GM10248 (cell line): Measurements from ENCODE around the gene SHFL.

Experiments used
- CTCF ChIA-PET: fragments of 300-600 bp; sonication (Branson Sonifier 250); formaldehyde crosslinking; extraction: SDS; loops from one replicate; lab custom pipeline; 2021; ENCODE audit warnings: antibody characterized with exemption; lab: Yijun Ruan, JAX
- POLR2A ChIA-PET: fragments of 350-650 bp; sonication (Branson Sonifier 250); formaldehyde crosslinking; extraction: SDS; loops from one replicate; lab custom pipeline; 2020; ENCODE audit warnings: antibody characterized with exemption; lab: Yijun Ruan, JAX
- DNase-seq: peaks from one replicate; pipeline ENCODE4 v3.0.0; 2012; ENCODE audit errors: extremely low spot score
- TF ChIP-seq, protein P1 (sequence below): IDR thresholded peaks from 2 replicates; pipeline ENCODE4 v1.5.1; 2012; ENCODE audit warnings: mild to moderate bottlenecking, low read depth; ENCODE audit errors: extremely low read depth, missing control alignments, control extremely low read depth

Gene SHFL

DNA sequence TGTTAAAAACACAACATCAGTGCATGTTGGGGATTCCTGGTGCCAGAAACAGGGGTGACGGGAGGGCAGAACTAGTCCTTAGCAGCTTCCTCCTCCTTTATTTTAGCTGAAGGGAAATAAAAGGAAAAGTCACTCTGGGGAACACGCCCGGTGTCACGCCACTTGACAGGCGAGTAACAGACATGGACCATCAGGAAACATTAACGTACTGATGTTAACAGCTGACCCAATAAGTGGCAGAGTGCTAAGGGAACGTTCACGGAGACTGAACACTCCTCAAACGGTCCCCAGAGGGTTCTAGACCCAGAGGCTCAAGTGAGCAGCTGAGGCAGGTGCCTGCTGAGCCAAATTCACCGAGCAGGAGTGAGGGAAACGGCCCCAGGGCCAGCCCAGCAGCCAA, 47.5 kb downstream of the SHFL start:
- POLR2A ChIA-PET = no interaction called here

DNA sequence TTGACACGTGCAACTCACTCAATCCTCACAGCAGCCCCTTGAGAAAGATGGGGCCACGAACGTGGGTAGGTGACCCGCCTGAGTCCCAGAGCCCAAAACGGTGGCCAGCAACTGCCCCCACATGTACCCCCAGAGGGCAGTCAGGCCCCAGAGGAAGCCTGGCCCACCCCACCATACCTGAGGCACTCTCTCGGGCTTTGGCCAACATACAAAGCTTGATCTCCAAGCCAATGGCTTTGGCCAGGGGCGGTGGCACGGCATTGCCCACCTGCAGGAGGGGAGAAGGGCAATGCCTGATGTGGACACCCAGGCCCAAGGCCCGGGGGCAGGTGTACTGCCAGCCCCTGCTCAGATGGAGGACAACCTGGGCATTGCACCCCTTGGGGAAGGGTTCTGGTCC, 47.9 kb downstream of the SHFL start:
- ChIA-PET POLR2A (no interaction called here), CTCF (interaction anchor here (1.0 to 3.1 kb wide), 3 partner anchors 9 to 117 kb away, joined by 3 to 13 read pairs (median 4); no protein-coding TSS in a partner anchor)
- DNase-seq = no peak
- TF ChIP-seq, protein P1, sequence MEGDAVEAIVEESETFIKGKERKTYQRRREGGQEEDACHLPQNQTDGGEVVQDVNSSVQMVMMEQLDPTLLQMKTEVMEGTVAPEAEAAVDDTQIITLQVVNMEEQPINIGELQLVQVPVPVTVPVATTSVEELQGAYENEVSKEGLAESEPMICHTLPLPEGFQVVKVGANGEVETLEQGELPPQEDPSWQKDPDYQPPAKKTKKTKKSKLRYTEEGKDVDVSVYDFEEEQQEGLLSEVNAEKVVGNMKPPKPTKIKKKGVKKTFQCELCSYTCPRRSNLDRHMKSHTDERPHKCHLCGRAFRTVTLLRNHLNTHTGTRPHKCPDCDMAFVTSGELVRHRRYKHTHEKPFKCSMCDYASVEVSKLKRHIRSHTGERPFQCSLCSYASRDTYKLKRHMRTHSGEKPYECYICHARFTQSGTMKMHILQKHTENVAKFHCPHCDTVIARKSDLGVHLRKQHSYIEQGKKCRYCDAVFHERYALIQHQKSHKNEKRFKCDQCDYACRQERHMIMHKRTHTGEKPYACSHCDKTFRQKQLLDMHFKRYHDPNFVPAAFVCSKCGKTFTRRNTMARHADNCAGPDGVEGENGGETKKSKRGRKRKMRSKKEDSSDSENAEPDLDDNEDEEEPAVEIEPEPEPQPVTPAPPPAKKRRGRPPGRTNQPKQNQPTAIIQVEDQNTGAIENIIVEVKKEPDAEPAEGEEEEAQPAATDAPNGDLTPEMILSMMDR = no peak

More for the DNA sequence above, 47.5 kb downstream of the SHFL start:
- TF ChIP-seq, protein P1 = no peak
- no peak for DNase-seq
- CTCF ChIA-PET = interaction anchor here (1.0 to 3.1 kb wide), 4 partner anchors 10 to 117 kb away, joined by 3 to 13 read pairs (median 4); no protein-coding TSS in a partner anchor

GRCh38 chr19:10135551-10136334, 49.6 kb downstream of the SHFL start:
- CTCF ChIA-PET = interaction anchor here (1.0 to 1.3 kb wide), 2 partner anchors 16 to 37 kb away, joined by 3 read pairs; no protein-coding TSS in a partner anchor
- POLR2A ChIA-PET = no interaction called here
- TF ChIP-seq, protein P1 = no peak
- no peak for DNase-seq

DNA sequence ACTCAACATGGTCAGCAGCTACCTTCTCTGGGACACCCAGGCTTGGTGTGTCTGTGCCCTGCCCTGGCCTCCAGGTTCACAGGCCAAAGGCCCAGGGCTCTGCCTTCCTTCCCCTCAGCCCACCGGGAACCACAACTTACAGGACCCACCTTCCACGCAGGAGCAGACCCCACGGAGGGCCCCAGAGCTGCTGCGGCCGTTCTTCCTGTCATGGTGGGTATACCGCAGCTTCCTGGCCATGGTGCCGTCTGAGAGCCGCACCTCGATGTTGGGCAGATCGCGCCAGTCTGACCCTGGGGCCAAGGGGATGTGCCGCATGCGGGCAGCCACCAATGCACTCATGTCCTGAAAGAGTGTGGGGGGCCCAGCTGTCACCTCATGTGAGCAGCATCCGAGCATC, 50.8 kb downstream of the SHFL start:
- TF ChIP-seq, protein P1 = no peak
- POLR2A ChIA-PET = no interaction called here
- DNase-seq = no peak
- CTCF ChIA-PET = interaction anchor here (1.0 to 1.3 kb wide), 2 partner anchors 17 to 38 kb away, joined by 3 read pairs; no protein-coding TSS in a partner anchor

GRCh38 chr19:10137751-10138682, 51.9 kb downstream of the SHFL start:
- ChIA-PET CTCF (interaction anchor here (1.0 to 1.6 kb wide), 4 partner anchors 10 to 121 kb away, joined by 3 to 5 read pairs (median 4); no protein-coding TSS in a partner anchor), POLR2A (no interaction called here)
- TF ChIP-seq, protein P1 = no peak
- DNase-seq = no peak
